ENCODE results near the gene THADA. TPM values are rescaled to one million over a fixed set of nuclear protein-coding genes. Genes with fewer than 3 reads are reported as not detected.

Gene THADA
- total RNA-seq, 1 donor from 2014 or later = 32.9 TPM

DNA sequence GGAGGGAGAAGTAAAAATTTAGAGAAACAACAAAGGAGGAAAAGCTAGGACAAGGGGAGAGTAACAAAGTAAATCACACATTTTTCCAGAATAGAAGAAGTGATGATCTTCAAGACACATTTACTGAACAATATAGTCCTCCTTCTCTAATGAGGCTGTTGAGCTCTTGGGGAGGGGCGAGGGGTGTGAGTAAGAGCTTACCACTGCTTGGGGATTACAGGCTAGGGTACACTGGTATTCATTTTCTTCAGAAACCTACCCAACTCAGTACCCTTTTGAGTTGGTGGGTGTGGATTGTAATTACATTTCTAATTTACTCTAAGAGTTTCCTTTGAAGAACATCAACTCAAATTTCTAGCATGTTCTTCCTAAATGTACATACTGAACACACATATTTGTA is 211.7 kb downstream of the THADA start:
- Histone ChIP-seq H3K27me3 (no peaks in the 10 kb centered on the region), H3K27ac (no peak overlapping the region), H3K9me3 (no peaks in the 10 kb centered on the region), H3K4me3 (no peak overlapping the region), H3K4me1 (peaks cover 13% of the 10 kb centered on the region), H3K36me3 (no peaks in the 10 kb centered on the region)
- intact Hi-C loops (cut with DNase I) = no loop called here
- DNase-seq (no peak), ATAC-seq (no peak)
- TF ChIP-seq, protein P1, sequence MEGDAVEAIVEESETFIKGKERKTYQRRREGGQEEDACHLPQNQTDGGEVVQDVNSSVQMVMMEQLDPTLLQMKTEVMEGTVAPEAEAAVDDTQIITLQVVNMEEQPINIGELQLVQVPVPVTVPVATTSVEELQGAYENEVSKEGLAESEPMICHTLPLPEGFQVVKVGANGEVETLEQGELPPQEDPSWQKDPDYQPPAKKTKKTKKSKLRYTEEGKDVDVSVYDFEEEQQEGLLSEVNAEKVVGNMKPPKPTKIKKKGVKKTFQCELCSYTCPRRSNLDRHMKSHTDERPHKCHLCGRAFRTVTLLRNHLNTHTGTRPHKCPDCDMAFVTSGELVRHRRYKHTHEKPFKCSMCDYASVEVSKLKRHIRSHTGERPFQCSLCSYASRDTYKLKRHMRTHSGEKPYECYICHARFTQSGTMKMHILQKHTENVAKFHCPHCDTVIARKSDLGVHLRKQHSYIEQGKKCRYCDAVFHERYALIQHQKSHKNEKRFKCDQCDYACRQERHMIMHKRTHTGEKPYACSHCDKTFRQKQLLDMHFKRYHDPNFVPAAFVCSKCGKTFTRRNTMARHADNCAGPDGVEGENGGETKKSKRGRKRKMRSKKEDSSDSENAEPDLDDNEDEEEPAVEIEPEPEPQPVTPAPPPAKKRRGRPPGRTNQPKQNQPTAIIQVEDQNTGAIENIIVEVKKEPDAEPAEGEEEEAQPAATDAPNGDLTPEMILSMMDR (IDR thresholded peaks at IDR 0.05) = no peak

DNA sequence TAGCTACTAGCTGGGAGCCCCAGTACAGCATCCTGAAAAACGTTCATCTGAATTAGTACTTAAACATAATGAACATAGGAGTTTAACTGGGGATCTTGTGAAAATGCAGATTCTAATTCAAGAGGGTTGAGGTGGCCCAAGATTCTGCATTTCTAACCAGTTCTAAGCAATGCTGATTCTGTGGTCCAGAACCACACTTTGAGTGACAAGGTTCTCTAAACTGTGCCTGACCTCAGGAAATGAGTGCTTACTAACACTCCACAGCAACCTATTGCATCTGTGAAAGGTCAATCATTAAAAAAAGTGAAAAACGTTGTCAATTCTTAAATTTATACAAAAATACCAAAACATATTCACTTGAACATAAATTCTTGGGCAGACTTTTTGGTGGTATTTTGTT is 212.3 kb downstream of the THADA start:
- Histone ChIP-seq H3K4me3 (no peak overlapping the region), H3K27me3 (no peaks in the 10 kb centered on the region), H3K9me3 (no peaks in the 10 kb centered on the region), H3K27ac (no peak overlapping the region), H3K36me3 (no peaks in the 10 kb centered on the region), H3K4me1 (peaks cover 13% of the 10 kb centered on the region)
- DNase-seq (no peak), ATAC-seq (no peak)
- intact Hi-C loops (cut with DNase I) = no loop called here
- TF ChIP-seq, protein P1 (IDR thresholded peaks at IDR 0.05) = no peak

DNA sequence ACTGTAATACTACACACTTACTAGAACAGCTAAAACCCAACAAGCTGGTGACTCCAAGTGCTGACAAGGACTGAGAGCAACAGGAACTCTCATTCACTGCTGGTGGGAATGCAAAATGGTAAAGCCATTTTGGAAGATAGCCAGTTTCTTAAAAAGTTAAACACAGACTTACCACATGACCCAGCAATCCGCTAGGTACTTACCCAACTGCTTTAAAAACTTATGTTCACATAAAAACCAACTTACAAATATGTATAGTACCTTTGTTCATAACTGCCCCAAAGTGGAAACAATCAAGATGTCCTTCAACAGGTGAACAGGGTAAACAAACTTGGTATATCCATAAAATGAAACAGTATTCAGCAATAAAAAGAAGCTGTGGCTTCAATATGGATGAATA is 216.3 kb downstream of the THADA start:
- H3K9me3 ChIP-seq = no peaks in the 10 kb centered on the region
- no peak overlapping the region for H3K27ac ChIP-seq
- intact Hi-C loops (cut with DNase I) = no loop called here
- TF ChIP-seq, protein P1 (IDR thresholded peaks at IDR 0.05) = no peak
- ATAC-seq (no peak), DNase-seq (no peak)
- H3K4me1 ChIP-seq = no peaks in the 10 kb centered on the region
- H3K4me3 ChIP-seq = no peak overlapping the region
- no peaks in the 10 kb centered on the region for H3K36me3 ChIP-seq
- no peaks in the 10 kb centered on the region for H3K27me3 ChIP-seq

GRCh38 chr2:43377327-43377726 is 218.5 kb downstream of the THADA start:
- TF ChIP-seq, protein P1 (IDR thresholded peaks at IDR 0.05) = no peak
- H3K4me3 ChIP-seq = no peak overlapping the region
- no peak for ATAC-seq
- H3K36me3 ChIP-seq = no peaks in the 10 kb centered on the region
- no peak for DNase-seq
- no peak overlapping the region for H3K27ac ChIP-seq
- H3K9me3 ChIP-seq = no peaks in the 10 kb centered on the region
- no peaks in the 10 kb centered on the region for H3K4me1 ChIP-seq
- intact Hi-C loops (cut with DNase I) = no loop called here
- no peaks in the 10 kb centered on the region for H3K27me3 ChIP-seq

DNA sequence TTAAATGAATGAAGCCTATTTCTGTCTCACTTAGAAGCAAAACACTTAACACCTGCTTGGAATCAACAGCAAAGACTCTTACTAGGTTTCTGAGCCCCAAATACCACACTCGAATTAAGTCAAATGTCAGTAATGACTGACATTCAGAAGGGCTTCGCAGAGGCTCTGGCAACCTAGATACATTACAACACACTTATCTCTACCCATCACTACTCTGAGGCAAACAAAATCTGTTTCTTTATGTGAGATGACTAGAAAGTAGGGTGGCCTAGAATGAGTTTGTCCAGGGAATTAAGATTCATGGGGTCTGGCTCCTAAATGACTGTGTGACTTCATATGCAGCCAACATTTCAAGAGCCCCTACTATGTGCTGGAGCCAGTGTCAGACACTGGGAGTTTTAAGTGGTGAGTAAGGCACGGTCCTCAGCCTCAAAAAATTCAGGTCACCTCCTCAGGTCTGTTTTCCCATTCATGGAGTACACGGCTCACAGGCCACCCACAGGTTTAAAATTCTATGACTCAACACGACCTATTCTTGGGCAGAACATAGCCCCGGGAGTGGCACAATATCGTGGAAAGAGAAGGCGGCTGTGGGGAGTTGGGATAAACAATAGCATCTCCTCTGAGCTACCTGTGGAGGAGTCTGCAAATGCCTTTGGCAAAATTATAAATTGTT is 219.2 kb downstream of the THADA start:
- no peak overlapping the region for H3K27ac ChIP-seq
- ATAC-seq = no peak

More for the DNA sequence above, 219.2 kb downstream of the THADA start:
- no peaks in the 10 kb centered on the region for H3K4me1 ChIP-seq
- H3K9me3 ChIP-seq = no peaks in the 10 kb centered on the region
- intact Hi-C loops (cut with DNase I) = no loop called here
- no peaks in the 10 kb centered on the region for H3K36me3 ChIP-seq
- TF ChIP-seq, protein P1 (IDR thresholded peaks at IDR 0.05) = no peak
- no peak for DNase-seq
- H3K4me3 ChIP-seq = no peak overlapping the region
- no peaks in the 10 kb centered on the region for H3K27me3 ChIP-seq
